NCI-H1105 (cell line): ENCODE results near the gene RGS21.
"Not testable (repeated sequence)": the region's sequence is repeated elsewhere in the genome, so short reads cannot be mapped to it uniquely, and the experiment has no call there.

Experiments
- DNase-seq: peaks from one replicate; lab custom pipeline; 2025; lab: John Stamatoyannopoulos, UW

RGS21 gene

GRCh38 chr1:192316942-192317450 lies at the start of gene RGS21:
RGS21 (plus strand) TSS chr1:192316992; CDS start chr1:192343037, 26,045 bp downstream.
- DNase-seq, result no peak

- no peak for DNase-seq
Observed at GRCh38 chr1:192268468-192269052, 48.2 kb upstream of the RGS21 start.

GRCh38 chr1:192270398-192270797 lies 46.4 kb upstream of the RGS21 start:
- no peak for DNase-seq

GRCh38 chr1:192272732-192273131 lies 44.1 kb upstream of the RGS21 start:
- no peak for DNase-seq

GRCh38 chr1:192274588-192274987 lies 42.2 kb upstream of the RGS21 start:
- DNase-seq, result no peak

- no peak for DNase-seq
Observed at GRCh38 chr1:192277635-192278034, 39.2 kb upstream of the RGS21 start.

- no peak for DNase-seq
Observed at GRCh38 chr1:192284927-192285326, 31.9 kb upstream of the RGS21 start.

GRCh38 chr1:192303029-192303428 lies 13.8 kb upstream of the RGS21 start:
- DNase-seq, result no peak

- not testable (repeated sequence) for DNase-seq
Observed at GRCh38 chr1:192308314-192308713, 8.5 kb upstream of the RGS21 start.

GRCh38 chr1:192311281-192311680 lies 5.5 kb upstream of the RGS21 start:
- DNase-seq, result peak; percentile 4

GRCh38 chr1:192327997-192328396 lies 11.2 kb downstream of the RGS21 start:
- DNase-seq, result no peak

GRCh38 chr1:192342842-192343241 lies 26.1 kb downstream of the RGS21 start:
- DNase-seq, result no peak

- DNase-seq, result no peak
Observed at GRCh38 chr1:192343344-192343743, 26.6 kb downstream of the RGS21 start.

- DNase-seq, result no peak
Observed at GRCh38 chr1:192349314-192349713, 32.5 kb downstream of the RGS21 start.

- DNase-seq, result no peak
Observed at GRCh38 chr1:192350356-192350755, 33.6 kb downstream of the RGS21 start.

- no peak for DNase-seq
Observed at GRCh38 chr1:192351550-192351949, 34.8 kb downstream of the RGS21 start.

GRCh38 chr1:192357924-192358323 lies 41.1 kb downstream of the RGS21 start:
- no peak for DNase-seq

GRCh38 chr1:192358402-192358801 lies 41.6 kb downstream of the RGS21 start:
- no peak for DNase-seq

- DNase-seq, result no peak
Observed at GRCh38 chr1:192358822-192359221, 42.0 kb downstream of the RGS21 start.

GRCh38 chr1:192363177-192363576 lies 46.4 kb downstream of the RGS21 start:
- DNase-seq, result no peak

- no peak for DNase-seq
Observed at GRCh38 chr1:192367436-192367835, 50.6 kb downstream of the RGS21 start.

- no peak for DNase-seq
Observed at GRCh38 chr1:192375306-192375705, 58.5 kb downstream of the RGS21 start.

- no peak for DNase-seq
Observed at GRCh38 chr1:192376374-192376773, 59.6 kb downstream of the RGS21 start.

GRCh38 chr1:192378276-192378675 lies 61.5 kb downstream of the RGS21 start:
- DNase-seq, result no peak
